Measurements from ENCODE around the gene CACNG6. TPM values are rescaled to one million over a fixed set of nuclear protein-coding genes. Genes with fewer than 3 reads are reported as not detected.
"Not testable (repeated sequence)": the region's sequence is repeated elsewhere in the genome, so short reads cannot be mapped to it uniquely, and the experiment has no call there.

The CACNG6 gene
- 1.8 and 3.1 TPM in 2 replicates for total RNA-seq

- no peak for DNase-seq (ENCODE audit: low read depth, low spot score)
Measured at GRCh38 chr19:53991224-53992113, at the start of gene CACNG6. CACNG6 (plus strand) TSS chr19:53991637; CDS start chr19:53992878, 1,241 bp downstream.

- DNase-seq (ENCODE audit: low read depth, low spot score) = no peak
Measured at GRCh38 chr19:53942001-53942786, 49.2 kb upstream of the CACNG6 start.

- DNase-seq (ENCODE audit: low read depth, low spot score) = no peak
Measured at GRCh38 chr19:53944416-53944815, 47.0 kb upstream of the CACNG6 start.

GRCh38 chr19:53944933-53945332 is 46.5 kb upstream of the CACNG6 start:
- no peak for DNase-seq (ENCODE audit: low read depth, low spot score)

- no peak for DNase-seq (ENCODE audit: low read depth, low spot score)
Measured at GRCh38 chr19:53945441-53945840, 46.0 kb upstream of the CACNG6 start.

- no peak for DNase-seq (ENCODE audit: low read depth, low spot score)
Measured at GRCh38 chr19:53945998-53946397, 45.4 kb upstream of the CACNG6 start.

GRCh38 chr19:53947624-53948023 is 43.8 kb upstream of the CACNG6 start:
- no peak for DNase-seq (ENCODE audit: low read depth, low spot score)

- not testable (repeated sequence) for DNase-seq (ENCODE audit: low read depth, low spot score)
Measured at GRCh38 chr19:53948611-53949010, 42.8 kb upstream of the CACNG6 start.

- DNase-seq (ENCODE audit: low read depth, low spot score) = no peak
Measured at GRCh38 chr19:53951436-53951835, 40.0 kb upstream of the CACNG6 start.

- no peak for DNase-seq (ENCODE audit: low read depth, low spot score)
Measured at GRCh38 chr19:53951947-53952346, 39.5 kb upstream of the CACNG6 start.

- DNase-seq (ENCODE audit: low read depth, low spot score) = no peak
Measured at GRCh38 chr19:53953383-53953782, 38.1 kb upstream of the CACNG6 start.

GRCh38 chr19:53957448-53958167 is 33.8 kb upstream of the CACNG6 start:
- DNase-seq (ENCODE audit: low read depth, low spot score) = no peak

GRCh38 chr19:53958168-53958571 is 33.3 kb upstream of the CACNG6 start:
- DNase-seq (ENCODE audit: low read depth, low spot score) = no peak

GRCh38 chr19:53958823-53959757 is 32.3 kb upstream of the CACNG6 start:
- DNase-seq (ENCODE audit: low read depth, low spot score) = no peak

GRCh38 chr19:53960187-53960586 is 31.2 kb upstream of the CACNG6 start:
- DNase-seq (ENCODE audit: low read depth, low spot score) = no peak

- DNase-seq (ENCODE audit: low read depth, low spot score) = no peak
Measured at GRCh38 chr19:53960886-53961285, 30.6 kb upstream of the CACNG6 start.

- no peak for DNase-seq (ENCODE audit: low read depth, low spot score)
Measured at GRCh38 chr19:53961523-53962356, 29.7 kb upstream of the CACNG6 start.

GRCh38 chr19:53962887-53963431 is 28.5 kb upstream of the CACNG6 start, which contains the start of gene CACNG8:
CACNG8 (plus strand) TSS chr19:53962937.
- DNase-seq (ENCODE audit: low read depth, low spot score) = no peak

- DNase-seq (ENCODE audit: low read depth, low spot score) = no peak
Measured at GRCh38 chr19:53965091-53965490, 26.3 kb upstream of the CACNG6 start.

Data from pulmonary artery endothelial cell (primary cell).